IPS-18c (cell line): ENCODE results near the gene MRM3.
"Not testable (repeated sequence)": the region's sequence is repeated elsewhere in the genome, so short reads cannot be mapped to it uniquely, and the experiment has no call there.

Experiments
- H3K4me3 ChIP-seq: 2 replicates; pipeline ENCODE4 v1.7.0; 2013; ENCODE audit warnings: low read depth, mild to moderate bottlenecking, low read length, moderate library complexity; ENCODE audit not compliant: insufficient read depth
- H3K9me3 ChIP-seq: one replicate; pipeline ENCODE4 v1.6.1; 2013; ENCODE audit warnings: mild to moderate bottlenecking, low read length, moderate library complexity; ENCODE audit not compliant: control insufficient read depth, insufficient read depth

MRM3 gene

DNA sequence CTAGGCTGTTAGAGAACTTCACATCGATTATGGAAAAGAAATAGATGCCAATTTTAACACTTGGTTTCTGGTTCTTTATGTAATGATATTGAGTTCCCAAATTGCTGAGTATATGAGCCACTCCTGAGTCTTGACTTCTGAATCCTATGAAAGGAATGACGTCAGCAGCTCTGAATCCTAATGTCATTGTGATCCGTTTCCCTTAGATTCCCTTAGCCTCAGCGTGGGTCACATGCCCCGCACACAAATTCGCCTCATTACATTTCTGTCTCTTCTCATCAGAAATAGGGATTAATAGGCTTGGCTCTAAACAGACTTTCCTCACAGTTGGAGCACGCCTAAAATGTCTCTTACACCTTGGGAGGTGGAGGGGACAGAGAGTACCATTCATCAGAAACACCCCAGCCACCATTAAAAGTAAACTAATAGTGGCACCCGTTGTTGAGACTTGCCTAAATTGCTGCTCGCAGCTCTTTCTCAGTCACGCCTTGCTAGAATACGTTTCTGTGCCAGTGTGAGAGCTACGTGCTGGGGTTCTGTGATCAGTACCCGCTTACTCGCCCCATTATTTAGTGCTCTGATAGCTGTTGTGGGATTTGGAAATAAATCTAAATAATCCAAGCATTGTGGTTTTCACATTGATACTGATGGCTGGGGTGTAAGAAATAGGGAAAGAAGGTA lies 7.1 kb downstream of the MRM3 start:
- H3K9me3 ChIP-seq, result no peaks in the 10 kb centered on the region
- H3K4me3 ChIP-seq, result no peak overlapping the region

DNA sequence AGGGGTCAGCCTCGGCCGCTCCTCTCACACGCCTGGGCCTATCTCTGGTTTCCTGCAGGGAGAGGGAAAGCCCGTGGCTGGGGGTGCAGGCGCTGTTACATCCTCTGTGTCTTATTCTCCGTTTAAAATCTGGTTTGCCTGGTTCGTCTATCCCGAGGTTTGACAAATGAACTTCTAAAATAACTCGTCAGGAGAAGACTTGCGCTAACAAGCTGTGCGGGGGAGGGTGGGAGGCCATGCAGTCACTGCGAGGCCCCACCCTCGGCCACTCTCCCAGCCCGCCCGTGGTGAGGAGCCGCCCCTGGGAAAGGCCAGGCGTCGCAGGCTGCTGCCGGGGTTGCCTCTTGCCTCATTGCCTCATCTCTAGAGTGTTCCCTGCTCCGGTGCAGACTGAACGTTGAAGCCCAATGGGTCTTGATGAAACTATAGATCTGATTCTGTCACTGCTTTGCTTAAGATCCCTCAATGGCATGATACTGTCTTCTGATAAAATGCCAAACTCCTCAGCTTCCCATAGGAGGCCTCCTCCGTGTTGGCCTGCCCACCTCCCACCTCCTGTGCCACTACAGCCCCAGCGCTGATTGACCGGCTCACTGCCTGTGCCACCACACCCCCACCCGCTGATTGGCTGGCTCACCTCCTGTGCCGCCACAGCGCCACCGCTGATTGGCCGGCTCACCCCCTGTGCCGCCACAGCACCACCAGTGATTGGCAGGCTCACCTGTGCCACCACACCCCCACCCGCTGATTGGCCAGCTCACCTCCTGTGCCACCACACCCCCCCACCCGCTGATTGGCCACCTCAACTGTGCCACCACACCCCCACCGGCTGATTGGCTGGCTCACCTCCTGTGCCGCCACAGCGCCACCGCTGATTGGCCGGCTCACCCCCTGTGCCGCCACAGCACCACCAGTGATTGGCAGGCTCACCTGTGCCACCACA lies 8.0 kb downstream of the MRM3 start:
- H3K9me3 ChIP-seq, H3K4me3 ChIP-seq: not testable (repeated sequence)

DNA sequence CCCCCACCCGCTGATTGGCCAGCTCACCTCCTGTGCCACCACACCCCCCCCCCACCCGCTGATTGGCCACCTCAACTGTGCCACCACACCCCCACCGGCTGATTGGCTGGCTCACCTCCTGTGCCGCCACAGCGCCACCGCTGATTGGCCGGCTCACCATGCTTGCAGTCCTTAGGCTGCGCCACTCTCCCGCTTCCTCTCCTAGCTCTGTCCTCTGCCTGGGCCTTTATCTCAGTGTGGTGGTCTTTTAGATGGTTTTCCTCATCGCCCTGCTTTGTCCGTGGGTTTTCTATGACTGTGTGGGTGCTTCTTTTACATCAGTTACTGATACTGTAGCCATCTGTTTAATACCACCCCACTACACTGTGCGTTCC lies 8.7 kb downstream of the MRM3 start:
- not testable (repeated sequence) for H3K4me3 ChIP-seq

GRCh38 chr17:791829-792228 lies 9.7 kb downstream of the MRM3 start:
- Histone ChIP-seq H3K9me3 (no peaks in the 10 kb centered on the region), H3K4me3 (no peak overlapping the region)

More for the DNA sequence above, 8.7 kb downstream of the MRM3 start:
- H3K9me3 ChIP-seq, result not testable (repeated sequence)

DNA sequence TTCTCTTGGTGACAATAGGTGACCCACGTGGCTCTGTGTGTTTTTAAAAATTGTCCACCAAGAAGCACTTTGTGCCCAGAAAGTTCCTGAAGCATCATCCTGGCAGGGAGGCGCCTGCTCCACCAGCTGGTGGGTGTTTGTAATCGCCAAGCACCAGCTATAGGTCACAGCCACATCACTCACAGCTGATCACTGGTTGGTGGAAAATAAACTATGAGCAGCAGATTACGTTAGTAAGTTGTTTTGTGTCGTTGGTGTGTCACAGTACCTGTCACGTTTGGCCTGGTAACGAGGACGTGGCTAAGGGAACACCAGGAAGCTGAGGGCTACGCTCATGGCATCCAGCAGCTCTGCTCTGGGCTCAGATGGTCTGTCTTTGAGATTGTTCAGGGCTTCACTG lies 10.1 kb downstream of the MRM3 start:
- no peak overlapping the region for H3K4me3 ChIP-seq
- no peaks in the 10 kb centered on the region for H3K9me3 ChIP-seq

- H3K4me3 ChIP-seq, result no peak overlapping the region
- no peaks in the 10 kb centered on the region for H3K9me3 ChIP-seq
These were observed 12.7 kb downstream of the MRM3 start for GRCh38 chr17:794876-795275.

- H3K9me3 ChIP-seq, result no peaks in the 10 kb centered on the region
- no peak overlapping the region for H3K4me3 ChIP-seq
These were observed 13.1 kb downstream of the MRM3 start for GRCh38 chr17:795276-795675.

DNA sequence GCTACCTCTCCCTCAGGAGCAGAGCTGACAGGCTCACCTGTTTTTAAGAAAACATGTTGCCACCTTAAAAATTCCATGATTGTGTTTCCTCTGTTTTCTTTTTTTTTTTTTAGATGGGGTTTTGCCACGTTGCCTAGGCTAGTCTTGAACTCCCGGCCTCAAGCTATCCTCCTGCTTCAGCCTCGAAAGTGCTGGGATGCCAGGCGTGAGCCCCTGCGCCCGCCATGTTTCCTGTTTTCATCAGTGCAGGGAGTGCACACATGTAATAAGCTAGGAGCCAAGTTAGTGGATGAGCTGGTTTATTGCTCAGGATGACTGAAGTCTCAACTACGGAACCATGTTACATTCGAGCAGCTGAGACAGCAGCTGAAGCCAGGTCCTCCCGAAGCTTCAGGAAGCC lies 13.6 kb downstream of the MRM3 start:
- H3K9me3 ChIP-seq, result peaks cover 2% of the 10 kb centered on the region
- H3K4me3 ChIP-seq, result no peak overlapping the region

- H3K9me3 ChIP-seq, result peaks cover 2% of the 10 kb centered on the region
- no peak overlapping the region for H3K4me3 ChIP-seq
These were observed 14.5 kb downstream of the MRM3 start for GRCh38 chr17:796609-797008.

DNA sequence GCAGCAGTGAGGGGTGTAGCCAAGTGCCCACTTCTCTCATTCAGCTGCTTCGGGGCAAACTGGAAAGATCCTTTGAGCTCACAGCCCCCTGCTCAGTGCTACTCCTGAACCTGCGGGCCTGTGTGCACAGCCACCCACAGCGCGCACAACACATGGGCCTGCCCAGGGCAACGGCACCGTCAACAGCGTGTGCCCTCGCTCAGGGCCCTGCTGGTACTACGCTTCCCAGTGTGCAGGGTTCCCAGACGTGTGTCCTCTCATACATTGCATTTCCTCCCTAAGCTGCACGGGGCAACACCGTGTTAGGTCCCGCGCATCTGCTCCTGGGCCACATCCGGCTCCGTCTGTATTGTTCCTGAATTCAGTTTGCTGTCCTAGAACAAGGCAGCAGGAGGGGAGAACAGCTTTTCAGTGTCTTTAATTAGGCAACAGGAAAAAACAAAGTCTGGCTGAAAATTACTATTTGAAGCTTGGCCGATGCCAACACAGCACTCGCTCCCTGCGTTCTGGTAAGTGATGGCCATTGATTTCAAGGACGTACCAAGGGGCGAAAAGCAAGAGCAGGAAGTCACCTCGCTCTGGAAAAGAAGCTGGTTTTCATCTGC lies 15.2 kb downstream of the MRM3 start:
- peaks cover 2% of the 10 kb centered on the region for H3K9me3 ChIP-seq
- no peak overlapping the region for H3K4me3 ChIP-seq

GRCh38 chr17:798246-798645 lies 16.1 kb downstream of the MRM3 start:
- Histone ChIP-seq H3K9me3 (peaks cover 2% of the 10 kb centered on the region), H3K4me3 (no peak overlapping the region)

GRCh38 chr17:799261-799660 lies 17.1 kb downstream of the MRM3 start:
- Histone ChIP-seq H3K9me3 (peaks cover 2% of the 10 kb centered on the region), H3K4me3 (no peak overlapping the region)

DNA sequence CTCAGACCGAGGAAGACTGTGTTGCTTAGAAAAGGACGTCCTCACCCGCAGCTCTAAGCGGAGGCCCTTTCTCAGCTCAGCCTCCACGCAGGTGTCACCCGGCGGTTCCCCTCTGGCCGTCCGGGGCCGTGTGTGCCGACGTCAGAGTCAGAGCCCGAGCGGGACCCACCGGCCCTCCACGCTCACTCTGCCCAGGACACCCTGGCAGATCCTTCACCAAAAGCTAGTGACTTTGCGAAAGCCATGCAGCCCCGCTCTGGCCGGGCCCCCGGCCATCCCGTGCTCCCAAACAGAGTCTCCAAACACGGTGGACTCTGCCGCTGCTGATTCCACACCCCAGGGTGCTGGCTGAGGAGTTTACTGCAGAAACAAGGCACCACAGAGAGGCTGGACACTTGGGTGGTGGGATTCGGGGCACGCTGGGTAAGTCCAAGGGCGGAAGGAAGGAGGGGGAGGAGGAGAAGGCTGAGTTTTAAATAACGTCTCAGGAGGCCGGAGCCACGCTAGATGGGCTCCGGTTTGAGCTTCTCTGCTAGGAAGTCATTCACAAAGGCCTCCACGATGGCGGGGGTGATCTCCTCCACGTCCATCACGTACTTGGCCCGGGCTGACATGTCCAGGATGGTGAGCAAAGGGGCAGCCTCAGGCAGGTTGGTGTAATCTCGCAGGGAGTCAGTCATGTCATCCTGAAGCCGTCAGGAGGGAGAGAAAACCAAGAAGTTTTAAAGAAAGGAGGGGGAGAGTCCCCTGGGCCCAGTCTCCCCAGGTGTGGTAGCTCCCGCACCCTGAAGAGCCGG lies 18.5 kb downstream of the MRM3 start:
- Histone ChIP-seq H3K9me3 (peaks cover 2% of the 10 kb centered on the region), H3K4me3 (no peak overlapping the region)

DNA sequence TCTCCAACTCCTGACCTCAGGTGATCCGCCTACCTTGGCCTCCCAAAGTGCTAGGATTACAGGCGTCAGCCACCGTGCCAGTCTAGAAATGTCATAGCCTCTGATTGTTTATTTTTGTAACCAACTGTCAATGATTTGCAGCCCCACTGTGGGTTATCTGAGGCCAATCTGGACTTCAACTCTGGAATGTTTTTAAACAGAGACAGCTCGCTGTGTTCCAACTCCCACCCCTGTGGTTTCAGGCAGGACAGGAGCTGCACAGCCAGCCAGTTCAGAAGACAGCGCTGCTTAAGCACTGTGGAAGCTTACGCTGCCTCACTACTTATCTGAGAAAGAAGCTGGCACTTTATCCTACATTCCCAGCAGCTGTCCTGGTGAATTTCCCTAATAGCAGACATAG lies 19.5 kb downstream of the MRM3 start:
- peaks cover 2% of the 10 kb centered on the region for H3K9me3 ChIP-seq
- H3K4me3 ChIP-seq, result no peak overlapping the region

GRCh38 chr17:802481-802880 lies 20.3 kb downstream of the MRM3 start:
- H3K4me3 ChIP-seq, result no peak overlapping the region

DNA sequence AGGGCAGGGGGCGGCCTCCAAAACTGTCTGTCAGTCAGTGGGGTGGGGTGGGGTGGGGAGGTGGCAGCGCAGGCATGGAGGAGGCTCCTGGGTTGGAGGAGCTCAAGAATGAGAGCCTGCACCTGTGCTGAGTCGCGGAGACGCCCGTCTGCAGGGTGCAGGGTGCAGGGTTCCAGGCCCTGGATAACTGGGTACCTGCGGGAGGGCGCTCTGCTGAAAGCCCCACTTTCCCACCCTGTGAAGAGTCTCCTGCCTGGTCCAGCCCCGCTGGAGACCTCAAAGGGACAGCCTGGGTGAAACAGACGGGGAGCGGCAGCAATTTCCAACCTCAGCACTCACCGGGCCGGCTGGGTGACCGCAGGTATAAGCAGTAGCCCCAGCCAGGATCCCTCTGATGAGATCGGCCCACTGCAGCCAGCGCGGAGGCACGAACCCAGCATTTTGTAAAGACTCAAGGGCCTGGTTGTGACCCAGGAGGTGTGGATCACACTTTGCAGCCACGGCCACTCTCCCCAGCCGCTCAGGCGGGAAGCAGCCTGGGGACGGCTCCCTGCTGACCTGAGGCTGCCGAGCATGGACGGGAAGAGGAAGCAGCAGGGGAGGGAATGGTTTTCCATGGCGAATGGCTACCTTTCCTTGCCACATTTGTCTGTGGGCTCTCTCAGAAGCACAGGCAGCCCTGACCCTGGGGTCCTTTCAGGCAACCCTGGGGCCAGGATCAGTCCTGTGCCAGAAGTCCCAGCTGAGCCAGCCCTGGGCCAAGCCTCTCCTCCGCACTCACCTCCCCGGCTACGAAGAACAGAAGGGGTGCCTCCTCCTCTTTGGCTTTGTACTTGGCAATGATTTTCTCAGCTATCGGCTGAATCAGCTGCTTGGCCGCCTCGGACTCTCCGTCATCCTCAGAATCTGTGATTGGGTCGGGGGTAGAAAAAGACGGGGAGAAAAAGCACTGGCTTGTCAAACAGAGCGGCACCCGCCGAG lies 21.0 kb downstream of the MRM3 start:
- Histone ChIP-seq H3K9me3 (peaks cover 2% of the 10 kb centered on the region), H3K4me3 (no peak overlapping the region)

More at GRCh38 chr17:802481-802880, 20.3 kb downstream of the MRM3 start:
- peaks cover 2% of the 10 kb centered on the region for H3K9me3 ChIP-seq
